HL-60 (cell line): Measurements from ENCODE around the gene NAV2.

ENCODE experiments used
- DNase-seq, 2 experiments: peaks; one replicate each; pipeline ENCODE4 v3.0.0-alpha.2; 2010 to 2020; ENCODE audit warnings: low read depth in 1 of 2, low spot score in 1 of 2
- H3K27ac ChIP-seq: fragments of 250-450 bp; sonication (Bioruptor Pico); replicated peaks from 2 replicates; pipeline ENCODE4 v1.5.1; 2020; ENCODE audit warnings: mild to moderate bottlenecking, moderate library complexity
- H3K27me3 ChIP-seq: fragments of 250-450 bp; sonication (Bioruptor Pico); 2 replicates; pipeline ENCODE4 v1.5.1; 2021; ENCODE audit warnings: mild to moderate bottlenecking, moderate library complexity; ENCODE audit not compliant: insufficient read depth, poor library complexity, severe bottlenecking
- H3K4me3 ChIP-seq: replicated peaks from 2 replicates; pipeline ENCODE4 v1.5.1; 2011; ENCODE audit warnings: mild to moderate bottlenecking, control low read depth, low read length; ENCODE audit not compliant: insufficient read depth
- CTCF ChIP-seq: IDR thresholded peaks from one replicate; pipeline ENCODE4 v1.5.1; 2011; ENCODE audit warnings: low read length, control low read depth, inconsistent platforms; ENCODE audit not compliant: insufficient read depth
- GABPA ChIP-seq: IDR thresholded peaks from 2 replicates; pipeline ENCODE4 v1.6.1; 2012; ENCODE audit warnings: low read depth
- POLR2AphosphoS5 ChIP-seq: IDR thresholded peaks from 2 replicates; pipeline ENCODE4 v1.6.1; 2012; ENCODE audit warnings: low read depth
- REST ChIP-seq: IDR thresholded peaks from 2 replicates; pipeline ENCODE4 v1.6.1; 2012; ENCODE audit warnings: low read depth; ENCODE audit not compliant: insufficient replicate concordance
- SPI1 ChIP-seq: IDR thresholded peaks from 2 replicates; pipeline ENCODE4 v1.6.1; 2012; ENCODE audit warnings: low read depth, mild to moderate bottlenecking, borderline replicate concordance

Gene NAV2

GRCh38 chr11:19802773-19803293 is 90.2 kb downstream of the NAV2 start:
- H3K27me3 ChIP-seq = peaks cover 2% of the 10 kb centered on the region
- no peak overlapping the region for H3K27ac ChIP-seq
- H3K4me3 ChIP-seq = no peak overlapping the region
- no peak for DNase-seq
- TF ChIP-seq POLR2AphosphoS5 (no peak), CTCF (no peak), REST (no peak), SPI1 (no peak), GABPA (no peak)

GRCh38 chr11:19803506-19803998 is 90.9 kb downstream of the NAV2 start:
- DNase-seq = no peak
- Histone ChIP-seq H3K27ac (no peak overlapping the region), H3K4me3 (no peak overlapping the region), H3K27me3 (peaks cover 2% of the 10 kb centered on the region)
- TF ChIP-seq GABPA (no peak), POLR2AphosphoS5 (no peak), REST (no peak), CTCF (no peak), SPI1 (no peak)

GRCh38 chr11:19805376-19805775 is 92.7 kb downstream of the NAV2 start:
- TF ChIP-seq POLR2AphosphoS5 (no peak), REST (no peak)
- H3K27ac ChIP-seq = no peak overlapping the region
- no peak overlapping the region for H3K4me3 ChIP-seq
- H3K27me3 ChIP-seq = peaks cover 2% of the 10 kb centered on the region
- DNase-seq = no peak

- H3K27me3 ChIP-seq = peaks cover 2% of the 10 kb centered on the region
- no peak overlapping the region for H3K27ac ChIP-seq
- no peak for DNase-seq
- no peak overlapping the region for H3K4me3 ChIP-seq
- TF ChIP-seq REST (no peak), POLR2AphosphoS5 (no peak), GABPA (no peak), SPI1 (no peak), CTCF (no peak)
Observed at GRCh38 chr11:19805827-19806226, 93.2 kb downstream of the NAV2 start.
